Mesodermal cell (in vitro differentiated cells): ENCODE data around the gene GEMIN7.

Experiments
- H3K27ac ChIP-seq: 2 replicates; pipeline ENCODE4 v1.7.0; 2013; ENCODE audit warnings: mild to moderate bottlenecking, low read depth, low read length, moderate library complexity; ENCODE audit not compliant: severe bottlenecking
- H3K36me3 ChIP-seq: 2 replicates; pipeline ENCODE4 v1.7.1; 2013; ENCODE audit warnings: mild to moderate bottlenecking, low read length, moderate library complexity; ENCODE audit not compliant: control insufficient read depth, insufficient read depth
- H3K4me1 ChIP-seq: one replicate; pipeline ENCODE4 v1.7.1; 2013; ENCODE audit warnings: mild to moderate bottlenecking, low read length; ENCODE audit not compliant: insufficient read depth, control insufficient read depth, poor library complexity, severe bottlenecking
- H3K4me3 ChIP-seq: 2 replicates; pipeline ENCODE4 v1.7.0; 2013; ENCODE audit warnings: low read length, control low read depth, mild to moderate bottlenecking; ENCODE audit not compliant: insufficient read depth, poor library complexity, severe bottlenecking; ENCODE audit errors: extremely low read depth
- H3K9me3 ChIP-seq: 2 replicates; pipeline ENCODE4 v1.7.1; 2013; ENCODE audit warnings: mild to moderate bottlenecking, low read length, moderate library complexity; ENCODE audit not compliant: control insufficient read depth
- WGBS, 2 experiments: methylation state at CpG; one replicate each; pipeline ENCODE4 v1.1.5; 2013; ENCODE audit warnings: missing lambda C conversion rate in 2 of 2; ENCODE audit not compliant: insufficient coverage in 2 of 2; 5-methylcytosine and 5-hydroxymethylcytosine counted together

GEMIN7 gene

DNA sequence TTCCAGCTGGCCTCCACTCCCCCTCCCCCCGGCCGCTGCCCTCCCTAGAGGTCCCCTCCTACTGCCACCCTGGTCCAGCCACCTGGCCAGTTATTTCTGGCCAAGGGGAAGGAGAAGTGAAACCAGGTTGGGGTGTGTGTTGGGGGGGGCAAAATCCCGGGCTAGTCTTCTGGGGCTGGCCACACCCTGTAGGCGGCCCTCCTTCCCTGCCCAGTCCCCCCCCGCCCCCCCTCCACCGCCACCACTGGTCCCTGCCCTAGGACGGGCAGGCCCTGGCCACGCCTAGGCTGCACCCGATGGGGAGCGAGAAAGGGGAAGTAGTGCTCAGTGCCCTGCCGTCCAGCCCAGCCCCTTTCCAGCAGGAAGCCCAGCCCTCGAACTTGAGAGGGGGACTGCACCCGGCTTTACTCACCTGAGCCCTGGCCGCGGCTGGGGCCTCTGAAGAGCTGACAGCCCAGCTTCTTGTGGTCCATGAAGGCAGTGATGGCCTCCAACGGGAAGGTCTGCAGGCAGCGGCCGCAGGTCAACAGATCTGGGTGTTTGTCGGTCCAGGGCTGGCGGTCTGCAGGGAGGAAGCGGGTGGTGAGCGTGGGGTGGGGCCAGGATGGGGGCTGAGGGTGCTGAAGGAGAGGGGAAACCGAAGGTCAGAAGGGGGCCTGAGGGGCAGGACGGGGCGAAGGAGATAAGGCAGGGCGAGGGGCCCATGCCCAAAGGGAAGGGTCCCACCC, 3.6 kb upstream of the GEMIN7 start:
- peak overlapping the region; percentile 24 for H3K27ac ChIP-seq

DNA sequence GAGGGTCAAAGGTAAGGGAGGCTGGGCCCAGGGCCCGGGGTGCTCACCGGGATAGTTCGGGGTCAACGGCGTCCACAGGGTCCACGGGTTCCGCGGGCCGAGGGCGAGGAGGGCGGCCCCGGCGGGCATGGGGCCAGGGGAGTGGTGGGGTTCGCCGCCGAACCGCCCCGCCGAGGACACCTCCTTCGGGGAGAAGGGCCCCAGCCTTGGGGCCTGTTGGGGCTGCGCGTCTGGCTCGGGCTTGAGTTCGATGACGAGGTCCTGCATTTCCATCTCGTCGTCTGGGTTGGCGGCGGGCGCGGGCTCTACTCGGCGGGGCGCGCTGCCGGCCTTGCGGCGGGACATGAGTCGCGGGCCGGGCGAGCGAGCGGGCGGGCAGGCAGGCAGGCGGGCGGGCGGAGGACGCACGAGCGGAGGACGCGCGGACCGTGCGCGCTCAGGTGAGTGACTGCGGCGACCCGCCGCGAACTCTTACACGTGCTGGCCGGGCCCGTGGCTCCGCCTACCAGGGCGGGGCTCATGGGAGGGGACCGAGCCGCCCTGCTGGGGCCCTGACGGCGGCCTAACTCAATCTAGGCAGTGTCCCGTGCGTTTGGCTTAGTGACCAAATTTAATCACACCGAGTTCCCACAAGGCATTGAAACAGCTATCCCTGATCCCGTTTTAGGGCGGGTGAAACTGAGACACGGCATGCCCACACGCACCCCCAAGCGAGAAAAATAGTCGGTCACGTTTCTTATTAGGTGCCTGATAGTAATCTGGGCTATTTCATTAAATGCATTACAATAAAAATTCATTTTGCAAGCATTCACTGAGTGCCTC, 2.8 kb upstream of the GEMIN7 start, which contains the start of gene ZNF296:
TSS of gene ZNF296 (minus strand) at position 450 of the 822 bp plus-strand sequence. CDS start at position 345, 105 bp downstream.
- Histone ChIP-seq H3K36me3 (peaks cover 13% of the 10 kb centered on the region), H3K9me3 (no peaks in the 10 kb centered on the region), H3K4me1 (peaks cover 12% of the 10 kb centered on the region), H3K4me3 (peak within 1 kb of the TSS; percentile 45), H3K27ac (no peak within 1 kb of the TSS)
- WGBS, 2 experiments, result 1 to 2% methylated on average over 64 to 73 of the region's 81 CpGs

More for the DNA sequence above, 3.6 kb upstream of the GEMIN7 start:
- Histone ChIP-seq H3K36me3 (peaks cover 15% of the 10 kb centered on the region), H3K9me3 (no peaks in the 10 kb centered on the region), H3K4me3 (peak overlapping the region; percentile 45), H3K4me1 (peaks cover 10% of the 10 kb centered on the region)
- WGBS, 2 experiments, result 2 to 5% methylated on average over 17 to 19 of the region's 26 CpGs

DNA sequence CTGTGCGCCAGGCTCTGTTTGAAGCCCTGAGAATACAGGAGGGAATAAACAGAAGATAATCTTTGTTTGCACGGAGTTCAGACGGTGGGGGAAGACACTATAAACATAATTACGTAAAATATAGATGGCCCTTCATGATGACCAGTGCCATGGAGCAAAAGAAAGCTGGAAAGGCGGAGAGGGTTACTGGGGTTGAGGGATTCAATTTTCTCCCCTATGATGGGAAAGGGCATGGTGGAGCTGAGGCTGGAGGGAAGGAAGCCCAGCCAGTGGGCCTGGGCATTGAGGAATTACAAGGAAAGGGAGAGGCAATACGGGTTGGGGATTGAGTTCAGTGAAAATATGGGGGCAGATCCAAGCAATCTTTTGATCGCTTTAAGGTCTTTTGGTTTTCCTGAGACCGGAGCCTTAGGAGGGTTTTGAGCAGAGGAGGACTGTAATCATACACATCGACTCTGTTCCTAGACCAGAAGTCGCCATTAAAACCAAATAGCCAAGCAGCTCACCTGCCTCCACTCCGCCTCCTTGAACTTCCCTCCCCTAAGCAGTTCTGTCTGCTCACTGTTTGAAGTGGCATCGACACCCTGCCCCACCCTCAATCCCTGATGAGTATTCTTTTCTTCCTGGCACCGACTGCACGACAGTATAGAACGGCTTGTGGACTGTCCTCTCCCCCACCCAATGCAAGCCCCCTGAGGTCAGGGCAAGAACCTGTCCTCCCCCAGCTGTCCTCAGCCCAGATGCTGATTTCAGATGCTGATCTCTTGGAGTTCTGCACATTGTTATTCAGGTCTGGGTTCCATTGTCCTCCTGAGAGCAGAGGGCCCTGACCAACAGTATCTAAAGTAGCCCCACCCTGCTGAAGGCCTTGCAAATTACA, 2.0 kb upstream of the GEMIN7 start:
- peaks cover 14% of the 10 kb centered on the region for H3K36me3 ChIP-seq
- 77 to 81% methylated on average over 11 to 14 of the region's 15 CpGs for WGBS, 2 experiments
- H3K4me3 ChIP-seq, result peak overlapping the region; percentile 45
- peaks cover 12% of the 10 kb centered on the region for H3K4me1 ChIP-seq
- H3K27ac ChIP-seq, result no peak overlapping the region
- no peaks in the 10 kb centered on the region for H3K9me3 ChIP-seq

DNA sequence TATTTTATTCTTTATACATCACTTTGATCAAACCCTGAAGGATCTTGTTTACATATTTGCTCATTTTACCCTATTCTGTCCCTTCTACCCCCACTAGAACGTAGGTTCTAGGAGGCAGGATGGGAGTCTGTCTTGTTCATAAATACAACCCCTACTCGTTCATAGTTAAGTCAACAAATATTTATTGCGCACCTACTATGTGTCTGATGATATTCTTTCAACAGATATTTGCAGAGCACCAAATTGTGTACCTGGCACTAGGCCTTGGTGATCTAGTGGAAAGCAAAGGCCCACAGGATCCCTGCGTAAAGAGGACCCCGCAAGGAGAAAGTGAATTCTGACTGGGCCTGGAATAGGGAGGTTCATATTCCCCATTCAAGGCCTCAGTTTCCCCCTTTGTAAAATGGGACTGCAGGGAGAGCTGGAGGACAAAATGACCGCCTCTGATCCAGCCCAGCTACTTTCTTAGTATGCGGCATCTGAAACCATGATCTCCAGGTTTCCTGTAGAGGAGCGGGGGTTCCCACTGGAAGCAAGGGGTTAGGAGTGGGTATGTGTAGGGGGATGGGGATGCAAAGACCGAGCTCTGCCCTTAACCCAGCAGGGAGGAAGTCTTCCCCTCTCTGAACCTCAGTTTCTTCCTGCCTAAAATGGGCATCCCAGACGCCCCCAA, 534 bp upstream of the GEMIN7 start:
- WGBS, 2 experiments, result 68 to 73% methylated on average over 5 to 6 of the region's 10 CpGs
- peaks cover 20% of the 10 kb centered on the region for H3K36me3 ChIP-seq
- H3K4me1 ChIP-seq, result peaks cover 12% of the 10 kb centered on the region

DNA sequence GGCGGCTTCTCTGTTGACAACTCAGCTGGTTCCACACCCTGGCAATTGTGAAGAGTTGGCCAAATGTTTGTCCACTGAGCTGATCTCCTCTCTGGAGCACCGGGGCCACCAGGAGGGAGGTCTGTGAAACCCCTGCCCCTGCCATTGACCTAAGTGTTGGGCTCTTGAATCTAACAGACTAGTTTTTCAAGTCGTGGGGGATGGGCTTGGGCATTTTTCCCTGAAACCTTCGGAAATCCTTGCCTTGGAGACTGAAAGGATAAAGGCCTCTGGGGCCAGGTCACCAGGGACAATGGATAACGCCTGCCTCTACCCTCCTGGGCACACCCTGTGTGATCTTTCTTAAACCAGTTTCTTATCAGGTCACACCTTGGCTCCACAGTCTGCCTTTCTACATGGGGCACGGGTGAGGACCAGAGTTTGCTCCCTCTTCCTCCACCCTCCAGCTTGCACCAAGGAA, 881 bp downstream of the GEMIN7 start:
- no peak overlapping the region for H3K27ac ChIP-seq
- no peaks in the 10 kb centered on the region for H3K9me3 ChIP-seq
- peak overlapping the region; percentile 85 for H3K4me3 ChIP-seq
- 4 to 5% methylated on average over 5 to 6 of the region's 6 CpGs for WGBS, 2 experiments
- peaks cover 12% of the 10 kb centered on the region for H3K4me1 ChIP-seq
- peaks cover 22% of the 10 kb centered on the region for H3K36me3 ChIP-seq

More for the DNA sequence above, 534 bp upstream of the GEMIN7 start:
- Histone ChIP-seq H3K9me3 (no peaks in the 10 kb centered on the region), H3K4me3 (peak overlapping the region; percentile 85), H3K27ac (no peak overlapping the region)

DNA sequence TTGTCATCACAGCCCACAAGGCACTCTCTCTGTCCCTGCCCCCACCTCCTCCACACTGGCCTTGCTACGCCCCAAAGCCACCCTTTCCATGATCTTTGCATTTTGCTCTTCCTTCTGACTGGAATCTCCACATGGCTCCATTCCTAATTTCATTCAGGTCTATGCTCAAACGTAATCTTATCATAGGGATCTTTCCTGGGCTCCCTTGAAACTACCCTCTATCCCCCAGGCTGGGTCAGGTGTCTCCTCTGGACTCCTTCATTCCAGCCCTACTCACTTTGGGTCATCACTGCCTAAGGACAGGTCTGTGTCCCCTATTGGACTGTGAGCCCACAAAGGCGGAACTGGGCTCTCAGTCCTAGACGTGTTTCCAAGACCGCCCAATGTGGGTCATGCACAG, 3.1 kb downstream of the GEMIN7 start:
- WGBS, 2 experiments, result 98 to 100% methylated on average over 5 of the region's 5 CpGs
- H3K4me3 ChIP-seq, result no peak overlapping the region
- H3K27ac ChIP-seq, result no peak overlapping the region
- H3K36me3 ChIP-seq, result peaks cover 37% of the 10 kb centered on the region
- peaks cover 8% of the 10 kb centered on the region for H3K4me1 ChIP-seq
- no peaks in the 10 kb centered on the region for H3K9me3 ChIP-seq

DNA sequence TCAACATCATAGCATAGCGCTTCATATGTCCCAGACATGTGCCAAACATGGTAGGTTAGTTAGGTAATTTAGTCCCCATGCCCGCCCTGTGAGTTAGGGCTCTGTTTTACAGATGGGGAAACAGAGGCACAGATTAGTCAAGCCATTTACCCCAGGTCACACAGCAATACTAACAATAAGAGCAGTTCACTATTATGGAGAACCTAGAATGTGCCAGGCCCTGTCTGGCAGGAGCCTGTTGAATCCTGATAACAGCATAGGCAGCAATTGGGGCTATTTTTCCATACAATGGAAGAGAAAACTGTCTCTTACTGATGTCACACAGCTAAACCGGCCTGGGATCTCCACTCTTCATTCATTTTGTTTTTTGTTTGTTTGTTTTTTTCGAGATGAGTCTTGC, 7.4 kb downstream of the GEMIN7 start:
- 100% methylated on average over 1 to 2 of the region's 4 CpGs for WGBS, 2 experiments
- Histone ChIP-seq H3K36me3 (peaks cover 67% of the 10 kb centered on the region), H3K27ac (no peak overlapping the region), H3K9me3 (no peaks in the 10 kb centered on the region), H3K4me3 (no peak overlapping the region), H3K4me1 (no peaks in the 10 kb centered on the region)

DNA sequence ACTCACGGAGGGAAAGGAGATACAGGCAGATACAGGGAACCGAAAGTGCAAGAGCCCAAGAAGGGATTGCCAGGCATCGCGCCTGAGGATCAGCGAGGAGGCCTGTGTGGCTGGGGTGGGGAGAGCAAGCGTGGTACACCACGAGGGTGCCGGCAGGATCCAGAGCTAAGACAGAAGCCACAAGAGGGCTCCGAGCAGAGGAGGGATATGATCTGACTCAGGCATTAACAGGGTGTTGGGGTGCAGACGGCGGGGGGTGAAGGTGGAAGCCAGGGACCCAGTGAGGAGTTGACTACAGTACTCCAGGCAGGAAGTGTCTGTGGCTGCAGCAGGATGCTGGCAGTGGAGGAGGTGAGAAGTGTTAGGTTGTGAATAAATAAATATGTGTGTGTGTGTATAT, 8.5 kb downstream of the GEMIN7 start:
- H3K36me3 ChIP-seq, result peaks cover 56% of the 10 kb centered on the region
- no peaks in the 10 kb centered on the region for H3K4me1 ChIP-seq

DNA sequence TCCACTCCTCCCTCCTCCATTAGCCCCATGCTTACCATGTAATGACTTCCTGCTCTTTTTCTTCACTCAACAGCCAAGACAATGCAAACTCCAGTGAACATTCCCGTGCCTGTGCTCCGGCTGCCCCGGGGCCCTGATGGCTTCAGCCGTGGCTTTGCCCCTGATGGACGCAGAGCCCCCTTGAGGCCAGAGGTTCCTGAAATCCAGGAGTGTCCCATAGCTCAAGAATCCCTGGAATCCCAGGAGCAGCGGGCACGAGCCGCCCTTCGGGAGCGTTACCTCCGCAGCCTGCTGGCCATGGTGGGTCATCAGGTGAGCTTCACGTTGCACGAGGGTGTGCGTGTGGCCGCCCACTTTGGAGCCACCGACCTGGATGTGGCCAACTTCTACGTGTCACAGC, 11.0 kb downstream of the GEMIN7 start:
- no peak overlapping the region for H3K27ac ChIP-seq
- no peaks in the 10 kb centered on the region for H3K4me1 ChIP-seq
- H3K36me3 ChIP-seq, result peaks cover 57% of the 10 kb centered on the region
- 94 to 95% methylated on average over 17 of the region's 17 CpGs for WGBS, 2 experiments
- no peaks in the 10 kb centered on the region for H3K9me3 ChIP-seq
- no peak overlapping the region for H3K4me3 ChIP-seq

More for the DNA sequence above, 8.5 kb downstream of the GEMIN7 start:
- no peak overlapping the region for H3K4me3 ChIP-seq
- H3K27ac ChIP-seq, result no peak overlapping the region
- 96 to 99% methylated on average over 5 to 10 of the region's 11 CpGs for WGBS, 2 experiments
- no peaks in the 10 kb centered on the region for H3K9me3 ChIP-seq

DNA sequence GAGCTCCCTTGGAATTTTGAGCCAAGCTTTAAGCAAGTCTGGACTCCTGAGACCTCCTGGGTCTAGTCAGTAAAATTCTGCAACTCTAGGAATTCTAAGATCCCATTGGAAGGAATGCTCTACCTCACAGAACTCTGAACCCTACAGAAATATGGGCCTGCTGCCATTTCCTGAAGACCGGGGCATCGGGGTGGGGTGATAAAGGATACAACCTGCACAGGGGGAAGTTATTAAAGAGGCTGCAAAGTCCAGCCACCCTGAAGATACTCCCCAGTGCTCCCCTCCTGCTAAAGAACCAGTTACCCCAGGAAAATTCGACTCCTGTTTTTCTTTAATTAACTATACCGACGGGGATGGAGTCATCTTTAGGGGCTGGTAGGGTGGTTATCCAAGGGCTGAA, 11.5 kb downstream of the GEMIN7 start:
- 96% methylated on average over 3 of the region's 5 CpGs; no CpG with 5 or more reads in 1 of the 2 experiments for WGBS, 2 experiments

More for the DNA sequence above, 11.5 kb downstream of the GEMIN7 start:
- Histone ChIP-seq H3K36me3 (peaks cover 56% of the 10 kb centered on the region), H3K4me3 (no peak overlapping the region), H3K27ac (no peak overlapping the region), H3K9me3 (no peaks in the 10 kb centered on the region), H3K4me1 (no peaks in the 10 kb centered on the region)
